Activated effector memory CD4-positive, alpha-beta T cell treated with Interleukin-2 at 50 U/mL for 16 hours (primary cell): Measurements from ENCODE around the gene PPP2R5D.
"Not testable (repeated sequence)": the region's sequence is repeated elsewhere in the genome, so short reads cannot be mapped to it uniquely, and the experiment has no call there.

Experiments used
- DNase-seq: peaks from one replicate; pipeline ENCODE4 v3.0.0-alpha.2; 2020

Gene PPP2R5D

GRCh38 chr6:42996513-42996912 is 12.1 kb downstream of the PPP2R5D start:
- DNase-seq, result no peak

- not testable (repeated sequence) for DNase-seq
Observed at GRCh38 chr6:42998205-42998604, 13.8 kb downstream of the PPP2R5D start.

GRCh38 chr6:43001843-43002242 is 17.5 kb downstream of the PPP2R5D start:
- no peak for DNase-seq

GRCh38 chr6:43005844-43006243 is 21.5 kb downstream of the PPP2R5D start:
- no peak for DNase-seq

- DNase-seq, result no peak
Observed at GRCh38 chr6:43006251-43006650, 21.9 kb downstream of the PPP2R5D start.

- DNase-seq, result no peak
Observed at GRCh38 chr6:43007126-43007525, 22.8 kb downstream of the PPP2R5D start.

- DNase-seq, result no peak
Observed at GRCh38 chr6:43009124-43009523, 24.8 kb downstream of the PPP2R5D start.

- no peak for DNase-seq
Observed at GRCh38 chr6:43011207-43011606, 26.8 kb downstream of the PPP2R5D start.

GRCh38 chr6:43012364-43012763 is 28.0 kb downstream of the PPP2R5D start:
- DNase-seq, result no peak

- DNase-seq, result no peak
Observed at GRCh38 chr6:43013097-43013842, 28.9 kb downstream of the PPP2R5D start.

GRCh38 chr6:43013843-43014433 is 29.6 kb downstream of the PPP2R5D start, which contains the start of the genes KLHDC3 and MEA1:
KLHDC3 (plus strand) TSS chr6:43014249; CDS start chr6:43017193, 2,944 bp downstream.
MEA1 (minus strand) TSS chr6:43013946; CDS start chr6:43013813, 133 bp downstream.
- peak; percentile 99 for DNase-seq

GRCh38 chr6:43014434-43014909 is 30.1 kb downstream of the PPP2R5D start:
- no peak for DNase-seq

GRCh38 chr6:43016176-43016942 is 32.0 kb downstream of the PPP2R5D start:
- DNase-seq, result no peak

GRCh38 chr6:43016943-43017334 is 32.6 kb downstream of the PPP2R5D start:
- DNase-seq, result no peak

- no peak for DNase-seq
Observed at GRCh38 chr6:43019152-43019551, 34.8 kb downstream of the PPP2R5D start.

- no peak for DNase-seq
Observed at GRCh38 chr6:43020052-43020705, 35.8 kb downstream of the PPP2R5D start.

- no peak for DNase-seq
Observed at GRCh38 chr6:43020847-43021246, 36.5 kb downstream of the PPP2R5D start.

- DNase-seq, result peak; percentile 57
Observed at GRCh38 chr6:43021270-43022047, 37.1 kb downstream of the PPP2R5D start, which contains the start of gene RRP36. RRP36 (plus strand) TSS chr6:43021623; CDS start chr6:43021655, 32 bp downstream.

GRCh38 chr6:43024436-43024835 is 40.1 kb downstream of the PPP2R5D start:
- no peak for DNase-seq

- DNase-seq, result no peak
Observed at GRCh38 chr6:43026365-43026764, 42.0 kb downstream of the PPP2R5D start.

GRCh38 chr6:43029120-43029519 is 44.8 kb downstream of the PPP2R5D start:
- DNase-seq, result no peak

- DNase-seq, result no peak
Observed at GRCh38 chr6:43032326-43032725, 48.0 kb downstream of the PPP2R5D start.
